Measurements from ENCODE around the gene GSTK1.

GRCh38 chr7:143281529-143281928, 18.3 kb downstream of the GSTK1 start:
- no peak for TF ChIP-seq EZH2 (IDR thresholded peaks at IDR 0.05; ENCODE audit: borderline replicate concordance, low read depth, low read length)
- TF ChIP-seq HEY1 (CRISPR knock-in tag; IDR thresholded peaks at IDR 0.05; ENCODE audit: borderline replicate concordance), result no peak
- TF ChIP-seq REST (IDR thresholded peaks at IDR 0.05; ENCODE audit: borderline replicate concordance), result no peak
- no peak for TF ChIP-seq REST (CRISPR knock-in tag; IDR thresholded peaks at IDR 0.05; ENCODE audit: low read depth)
- no peak for TF ChIP-seq BRF2 (IDR thresholded peaks at IDR 0.05; ENCODE audit: borderline replicate concordance, insufficient read depth, insufficient read length)
- TF ChIP-seq HDAC6 (IDR thresholded peaks at IDR 0.05; ENCODE audit: low read depth, low read length), result no peak
- no peak for TF ChIP-seq RBM17 (IDR thresholded peaks at IDR 0.05; ENCODE audit: borderline replicate concordance, low read depth, low read length)
- no peak for TF ChIP-seq ZFP30 (CRISPR knock-in tag; IDR thresholded peaks at IDR 0.05; ENCODE audit: borderline replicate concordance)
- TF ChIP-seq RNF2 (IDR thresholded peaks at IDR 0.05), result no peak
- TF ChIP-seq ZNF3 (CRISPR knock-in tag; IDR thresholded peaks at IDR 0.05), result no peak
- no peak for TF ChIP-seq ZNF146 (CRISPR knock-in tag; IDR thresholded peaks at IDR 0.05; ENCODE audit: unreplicated experiment)
- no peak for TF ChIP-seq CTCF (IDR thresholded peaks at IDR 0.05 in 2 of 3, conservative IDR thresholded peaks at IDR 0.05 in 1 of 3; ENCODE audit: insufficient read depth in 2 of 3, low read depth in 1 of 3, low read length in 3 of 3)
- TF ChIP-seq C11orf30 (IDR thresholded peaks at IDR 0.05; ENCODE audit: low read depth), result no peak
- TF ChIP-seq KDM1A (IDR thresholded peaks at IDR 0.05), result no peak
- no peak for TF ChIP-seq POLR2A (conservative IDR thresholded peaks at IDR 0.05)

Measured in K562 (cell line).